GM12878 (cell line): ENCODE data around the gene EIF4ENIF1.

Source experiments
- BRCA1 ChIP-seq: IDR thresholded peaks from 2 replicates; pipeline ENCODE4 v1.6.1; 2011; ENCODE audit warnings: low read depth, low read length, improper control_type of control experiment
- CHD2 ChIP-seq: IDR thresholded peaks from 2 replicates; pipeline ENCODE4 v1.6.1; 2011; ENCODE audit warnings: low read depth, low read length, improper control_type of control experiment, borderline replicate concordance
- CREB1 ChIP-seq: IDR thresholded peaks from 2 replicates; pipeline ENCODE4 v1.6.1; 2012; ENCODE audit warnings: low read depth, mild to moderate bottlenecking, inconsistent platforms
- CTCF ChIP-seq, 3 experiments: IDR thresholded peaks in 2 of 3; conservative IDR thresholded peaks in 1 of 3; 2 replicates each; pipeline ENCODE4 v1.5.1; 2011; ENCODE audit warnings: low read depth in 3 of 3, low read length in 3 of 3, mild to moderate bottlenecking in 3 of 3, control low read depth in 2 of 3, moderate library complexity in 2 of 3, inconsistent platforms in 1 of 3, mixed read lengths in 1 of 3; ENCODE audit not compliant: control insufficient read depth in 2 of 3, insufficient read depth in 1 of 3; ENCODE audit errors: extremely low read depth in 1 of 3
- DPF2 ChIP-seq: fragments of 450-650 bp; IDR thresholded peaks from 2 replicates; pipeline ENCODE4 v1.6.1; 2017; ENCODE audit warnings: mild to moderate bottlenecking
- POLR2A ChIP-seq: IDR thresholded peaks from 2 replicates; pipeline ENCODE4 v1.6.1; 2011; ENCODE audit warnings: low read depth, mild to moderate bottlenecking, low read length
- RFX5 ChIP-seq: IDR thresholded peaks from 2 replicates; pipeline ENCODE4 v1.6.1; 2011; ENCODE audit warnings: low read depth, low read length, improper control_type of control experiment
- SMAD1 ChIP-seq: fragments of 450-650 bp; IDR thresholded peaks from 2 replicates; pipeline ENCODE4 v1.6.1; 2018; ENCODE audit warnings: mild to moderate bottlenecking, low read depth; ENCODE audit not compliant: partially characterized antibody
- SREBF2 ChIP-seq: IDR thresholded peaks from 2 replicates; pipeline ENCODE4 v1.6.1; 2012; ENCODE audit warnings: mild to moderate bottlenecking, low read length
- STAT1 ChIP-seq: fragments of 450-650 bp; conservative IDR thresholded peaks from 2 replicates; pipeline ENCODE4 v1.6.1; 2014; ENCODE audit warnings: antibody characterized with exemption, mild to moderate bottlenecking

- TF ChIP-seq SMAD1 (no peak), STAT1 (no peak), CTCF (IDR thresholded peaks at IDR 0.05 in 2 of 3, conservative IDR thresholded peaks at IDR 0.05 in 1 of 3; ENCODE audit: control insufficient read depth in 2 of 3, extremely low read depth in 1 of 3, insufficient read depth in 1 of 3, low read depth in 3 of 3, low read length in 3 of 3) (no peak), SREBF2 (no peak), RFX5 (no peak), CHD2 (no peak), BRCA1 (no peak), DPF2 (no peak), POLR2A (no peak), CREB1 (no peak)
Observed at GRCh38 chr22:31520051-31520450, 30.4 kb upstream of the EIF4ENIF1 start.
